GM23338 (cell line): Measurements from ENCODE around the gene IRX2. TPM values are rescaled to one million over a fixed set of nuclear protein-coding genes. Genes with fewer than 3 reads are reported as not detected.

Experiments used
- ATAC-seq: fragments of 200-7000 bp; cut with Tn5 transposase; 3 replicates; pipeline ENCODE4 v1.9.1; 2020
- DNase-seq: peaks from one replicate; pipeline ENCODE4 v3.0.0-alpha.2; 2015; ENCODE audit warnings: low spot score
- H2AFZ ChIP-seq: fragments of 200-600 bp; sonication (generic); 2 replicates; pipeline ENCODE4 v1.8.0; 2016; ENCODE audit warnings: antibody characterized with exemption, mild to moderate bottlenecking, moderate library complexity
- H3F3A ChIP-seq: fragments of 200-600 bp; sonication (generic); replicated peaks from 2 replicates; pipeline ENCODE4 v1.8.0; 2017; ENCODE audit warnings: antibody characterized with exemption, mixed run types, low read depth
- H3K27ac ChIP-seq: fragments of 200-600 bp; sonication (generic); 2 replicates; pipeline ENCODE4 v1.6.1; 2016; ENCODE audit warnings: low read depth
- H3K27me3 ChIP-seq: fragments of 200-600 bp; sonication (generic); 2 replicates; pipeline ENCODE4 v1.8.0; 2016; ENCODE audit warnings: mild to moderate bottlenecking, mixed run types, moderate library complexity; ENCODE audit not compliant: insufficient read depth
- H3K36me3 ChIP-seq: fragments of 200-600 bp; sonication (generic); 2 replicates; pipeline ENCODE4 v1.8.0; 2016; ENCODE audit warnings: mild to moderate bottlenecking; ENCODE audit not compliant: insufficient read depth
- H3K4me1 ChIP-seq: fragments of 200-600 bp; sonication (generic); 2 replicates; pipeline ENCODE4 v1.8.0; 2016; ENCODE audit warnings: mild to moderate bottlenecking, moderate library complexity; ENCODE audit not compliant: insufficient read depth
- H3K4me2 ChIP-seq: fragments of 200-600 bp; sonication (generic); 2 replicates; pipeline ENCODE4 v1.7.1; 2017; ENCODE audit warnings: mixed run types
- H3K4me3 ChIP-seq: fragments of 200-600 bp; sonication (generic); 2 replicates; pipeline ENCODE4 v1.6.1; 2016; ENCODE audit warnings: mixed run types
- H3K79me2 ChIP-seq: fragments of 200-600 bp; sonication (generic); replicated peaks from 2 replicates; pipeline ENCODE4 v1.8.0; 2017; ENCODE audit warnings: mild to moderate bottlenecking; ENCODE audit not compliant: insufficient read depth
- H3K9me2 ChIP-seq: fragments of 200-600 bp; sonication (generic); 2 replicates; pipeline ENCODE4 v1.8.0; 2017; ENCODE audit not compliant: insufficient read depth
- H4K20me1 ChIP-seq: fragments of 200-600 bp; sonication (generic); replicated peaks from 2 replicates; pipeline ENCODE4 v1.8.0; 2017; ENCODE audit warnings: mild to moderate bottlenecking; ENCODE audit not compliant: insufficient read depth
- H3K27ac Mint-ChIP-seq: 2 replicates; pipeline ENCODE4 v1.8.0; 2020; ENCODE audit warnings: inconsistent platforms, mild to moderate bottlenecking, moderate library complexity, mixed read lengths
- H3K27me3 Mint-ChIP-seq: 3 replicates; pipeline ENCODE4 v1.8.0; 2022; ENCODE audit warnings: low read depth, mild to moderate bottlenecking, moderate library complexity, mixed read lengths, inconsistent platforms; ENCODE audit not compliant: insufficient read depth, poor library complexity
- H3K36me3 Mint-ChIP-seq: 3 replicates; pipeline ENCODE4 v1.8.0; 2021; ENCODE audit warnings: low read depth, mild to moderate bottlenecking, inconsistent platforms, moderate library complexity, mixed read lengths
- H3K4me1 Mint-ChIP-seq: 3 replicates; pipeline ENCODE4 v1.8.0; 2020; ENCODE audit warnings: mild to moderate bottlenecking, inconsistent platforms, mixed read lengths
- H3K4me3 Mint-ChIP-seq: 3 replicates; pipeline ENCODE4 v1.8.0; 2021; ENCODE audit warnings: moderate library complexity, mild to moderate bottlenecking, inconsistent platforms, mixed read lengths
- H3K9me3 Mint-ChIP-seq: 3 replicates; pipeline ENCODE4 v1.8.0; 2020; ENCODE audit warnings: moderate library complexity, mild to moderate bottlenecking, inconsistent platforms, mixed read lengths
- CREB1 ChIP-seq: fragments of 250-450 bp; sonication (Bioruptor Pico); IDR thresholded peaks from 2 replicates; pipeline ENCODE4 v1.5.0; 2020; ENCODE audit warnings: low read depth, mild to moderate bottlenecking, moderate library complexity
- EZH2 ChIP-seq: fragments of 200-600 bp; sonication (generic); IDR thresholded peaks from one replicate; pipeline ENCODE4 v1.8.0; 2017; ENCODE audit warnings: antibody characterized with exemption, mild to moderate bottlenecking, low read depth; ENCODE audit not compliant: unreplicated experiment
- EZH2phosphoT487 ChIP-seq: fragments of 200-600 bp; sonication (generic); IDR thresholded peaks from one replicate; pipeline ENCODE4 v1.8.1; 2018; ENCODE audit warnings: antibody characterized with exemption; ENCODE audit not compliant: unreplicated experiment
- JUNB ChIP-seq: IDR thresholded peaks from one replicate; pipeline ENCODE4 v1.6.1; 2016; ENCODE audit warnings: antibody characterized with exemption; ENCODE audit not compliant: unreplicated experiment
- NANOG ChIP-seq: IDR thresholded peaks from 2 replicates; pipeline ENCODE4 v1.6.1; 2016; ENCODE audit warnings: antibody characterized with exemption, borderline replicate concordance
- POLR2AphosphoS5 ChIP-seq: IDR thresholded peaks from 2 replicates; pipeline ENCODE4 v1.6.1; 2016; ENCODE audit warnings: antibody characterized with exemption, low read depth
- STAT1 ChIP-seq: IDR thresholded peaks from one replicate; pipeline ENCODE4 v1.6.1; 2016; ENCODE audit warnings: antibody characterized with exemption; ENCODE audit not compliant: unreplicated experiment
- ZNF114 ChIP-seq: fragments of 250-450 bp; sonication (Bioruptor Pico); IDR thresholded peaks from 2 replicates; pipeline ENCODE4 v1.5.0; 2020; ENCODE audit warnings: mild to moderate bottlenecking, moderate library complexity
- ZNF331 ChIP-seq: fragments of 250-450 bp; sonication (Bioruptor Pico); IDR thresholded peaks from 2 replicates; pipeline ENCODE4 v1.5.0; 2020; ENCODE audit warnings: low read depth, mild to moderate bottlenecking, moderate library complexity
- polyA plus RNA-seq: library from polyadenylated mRNA; unstranded; fragments of >200 nt; fragmentation: Nextera tagmentation; extraction: Ambion mirVana; gene quantifications from 2 replicates; pipeline ENCODE4 v1.2.1, GENCODE V29; 2016
- total RNA-seq: library from RNA; depleted of rRNA; stranded (reverse); fragments of >200 nt; shearing (Covaris generic); gene quantifications from 2 replicates; pipeline ENCODE4 v1.2.3, GENCODE V29; 2014
- TF ChIP-seq, protein P1 (sequence below): fragments of 250-450 bp; sonication (Bioruptor Pico); IDR thresholded peaks from 2 replicates; pipeline ENCODE4 v1.5.0; 2020; ENCODE audit warnings: mild to moderate bottlenecking, moderate library complexity
- TF ChIP-seq, protein P2 (sequence below), 2 experiments: fragments of 200-600 bp in 1 of 2; sonication (generic) in 1 of 2; conservative IDR thresholded peaks; 2 replicates each; pipeline versions ENCODE4 v1.5.1 to v1.6.1; 2016 to 2017; ENCODE audit warnings: antibody characterized with exemption in 2 of 2, low read depth in 2 of 2, mild to moderate bottlenecking in 2 of 2, moderate library complexity in 1 of 2
- TF ChIP-seq, protein P3 (sequence below): IDR thresholded peaks from 2 replicates; pipeline ENCODE4 v1.6.1; 2016; ENCODE audit warnings: antibody characterized with exemption

Gene IRX2
- total and polyA plus RNA-seq, 2 experiments from 2014 or later, result 13.6 to 25.3 TPM

DNA sequence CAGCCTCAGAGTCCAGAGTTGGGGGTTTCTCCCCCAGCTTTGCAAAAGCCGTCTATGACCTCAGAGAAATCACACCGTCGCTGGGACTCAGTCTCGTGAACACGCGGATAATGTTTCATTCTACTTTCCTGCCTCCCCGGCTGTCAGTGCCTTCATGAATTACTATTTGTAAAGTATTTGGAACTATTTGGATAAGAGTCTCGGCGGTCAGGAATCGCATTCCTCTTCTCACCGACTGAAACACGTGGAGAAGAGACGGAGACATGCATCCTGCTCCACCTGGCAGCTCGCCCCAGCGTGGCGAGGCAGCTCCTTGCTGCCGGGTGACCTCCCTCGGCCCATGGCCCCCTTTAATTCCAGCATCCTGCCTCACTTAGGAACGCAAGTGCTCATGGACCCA lies 23.9 kb downstream of the IRX2 start:
- no peak for ATAC-seq
- Histone ChIP-seq H3K27me3 (no peaks in the 10 kb centered on the region), H3K4me3 (no peak overlapping the region), H3K79me2 (no peaks in the 10 kb centered on the region), H3K36me3 (no peaks in the 10 kb centered on the region), H3K9me2 (no peaks in the 10 kb centered on the region), H3K4me1 (no peaks in the 10 kb centered on the region), H2AFZ (no peak overlapping the region), H3K27ac (no peak overlapping the region), H3K4me2 (no peak overlapping the region), H4K20me1 (no peaks in the 10 kb centered on the region), H3F3A (no peaks in the 10 kb centered on the region)
- no peak for TF ChIP-seq EZH2
- no peaks in the 10 kb centered on the region for H3K36me3 Mint-ChIP-seq
- H3K27ac Mint-ChIP-seq, result no peak overlapping the region
- no peaks in the 10 kb centered on the region for H3K9me3 Mint-ChIP-seq
- H3K4me3 Mint-ChIP-seq, result no peak overlapping the region
- peaks cover 3% of the 10 kb centered on the region for H3K4me1 Mint-ChIP-seq
- no peak for DNase-seq
- peaks cover 7% of the 10 kb centered on the region for H3K27me3 Mint-ChIP-seq

DNA sequence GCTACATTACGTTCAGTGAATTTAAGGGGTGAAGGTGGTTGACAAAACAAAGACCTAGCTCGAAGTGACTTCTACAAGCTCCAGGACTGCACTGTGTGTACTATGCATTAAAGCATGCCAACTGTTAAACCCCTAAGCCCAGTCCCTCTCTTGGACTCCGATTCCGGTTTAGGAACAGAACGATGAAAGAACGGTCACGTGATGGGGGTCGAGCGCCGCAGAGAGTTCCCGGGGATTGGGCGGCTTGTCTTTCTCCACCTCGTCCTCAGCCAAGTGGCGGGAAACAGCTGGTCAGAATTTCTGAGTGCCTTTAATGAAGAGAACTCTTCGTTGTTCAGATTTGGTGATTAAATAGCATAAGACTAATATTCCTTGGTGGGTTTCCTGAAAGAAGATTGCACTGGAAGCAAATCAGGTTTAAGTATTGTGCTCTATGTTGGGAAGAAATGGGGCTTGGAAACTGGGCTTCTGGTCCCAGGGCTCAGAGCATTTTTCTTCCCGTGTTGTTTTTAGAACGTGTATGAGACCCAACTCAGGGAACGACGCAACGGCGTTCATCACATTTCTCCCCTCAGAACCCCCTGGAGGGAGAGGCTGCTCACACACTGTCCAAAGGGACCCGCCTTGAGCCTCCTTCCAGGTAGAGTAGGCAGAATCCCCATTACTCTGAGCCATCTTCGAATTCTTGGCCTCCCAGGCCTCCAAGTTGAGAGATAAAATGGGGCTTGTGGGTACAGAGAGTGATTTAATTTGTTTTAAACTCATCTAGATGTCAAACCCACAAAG lies 25.3 kb downstream of the IRX2 start:
- no peaks in the 10 kb centered on the region for H3K36me3 Mint-ChIP-seq
- H3F3A ChIP-seq, result no peaks in the 10 kb centered on the region
- no peak overlapping the region for H3K4me2 ChIP-seq
- H2AFZ ChIP-seq, result no peak overlapping the region
- no peaks in the 10 kb centered on the region for H3K36me3 ChIP-seq
- H3K27me3 Mint-ChIP-seq, result peaks cover 7% of the 10 kb centered on the region
- H3K27ac ChIP-seq, result no peak overlapping the region
- H3K4me3 ChIP-seq, result no peak overlapping the region
- H4K20me1 ChIP-seq, result no peaks in the 10 kb centered on the region
- no peaks in the 10 kb centered on the region for H3K79me2 ChIP-seq
- H3K27ac Mint-ChIP-seq, result no peak overlapping the region
- H3K9me3 Mint-ChIP-seq, result no peaks in the 10 kb centered on the region
- H3K4me1 ChIP-seq, result no peaks in the 10 kb centered on the region
- H3K4me3 Mint-ChIP-seq, result no peak overlapping the region
- H3K4me1 Mint-ChIP-seq, result no peaks in the 10 kb centered on the region; the same call in 1 of the 3 replicates
- DNase-seq, result no peak
- ATAC-seq, result no peak
- H3K27me3 ChIP-seq, result no peaks in the 10 kb centered on the region
- no peaks in the 10 kb centered on the region for H3K9me2 ChIP-seq
- TF ChIP-seq CREB1 (no peak), EZH2phosphoT487 (no peak), NANOG (no peak), ZNF331 (CRISPR knock-in tag) (no peak), EZH2 (no peak), JUNB (no peak), ZNF114 (CRISPR knock-in tag) (no peak), STAT1 (no peak), POLR2AphosphoS5 (no peak)
- TF ChIP-seq, protein P1, sequence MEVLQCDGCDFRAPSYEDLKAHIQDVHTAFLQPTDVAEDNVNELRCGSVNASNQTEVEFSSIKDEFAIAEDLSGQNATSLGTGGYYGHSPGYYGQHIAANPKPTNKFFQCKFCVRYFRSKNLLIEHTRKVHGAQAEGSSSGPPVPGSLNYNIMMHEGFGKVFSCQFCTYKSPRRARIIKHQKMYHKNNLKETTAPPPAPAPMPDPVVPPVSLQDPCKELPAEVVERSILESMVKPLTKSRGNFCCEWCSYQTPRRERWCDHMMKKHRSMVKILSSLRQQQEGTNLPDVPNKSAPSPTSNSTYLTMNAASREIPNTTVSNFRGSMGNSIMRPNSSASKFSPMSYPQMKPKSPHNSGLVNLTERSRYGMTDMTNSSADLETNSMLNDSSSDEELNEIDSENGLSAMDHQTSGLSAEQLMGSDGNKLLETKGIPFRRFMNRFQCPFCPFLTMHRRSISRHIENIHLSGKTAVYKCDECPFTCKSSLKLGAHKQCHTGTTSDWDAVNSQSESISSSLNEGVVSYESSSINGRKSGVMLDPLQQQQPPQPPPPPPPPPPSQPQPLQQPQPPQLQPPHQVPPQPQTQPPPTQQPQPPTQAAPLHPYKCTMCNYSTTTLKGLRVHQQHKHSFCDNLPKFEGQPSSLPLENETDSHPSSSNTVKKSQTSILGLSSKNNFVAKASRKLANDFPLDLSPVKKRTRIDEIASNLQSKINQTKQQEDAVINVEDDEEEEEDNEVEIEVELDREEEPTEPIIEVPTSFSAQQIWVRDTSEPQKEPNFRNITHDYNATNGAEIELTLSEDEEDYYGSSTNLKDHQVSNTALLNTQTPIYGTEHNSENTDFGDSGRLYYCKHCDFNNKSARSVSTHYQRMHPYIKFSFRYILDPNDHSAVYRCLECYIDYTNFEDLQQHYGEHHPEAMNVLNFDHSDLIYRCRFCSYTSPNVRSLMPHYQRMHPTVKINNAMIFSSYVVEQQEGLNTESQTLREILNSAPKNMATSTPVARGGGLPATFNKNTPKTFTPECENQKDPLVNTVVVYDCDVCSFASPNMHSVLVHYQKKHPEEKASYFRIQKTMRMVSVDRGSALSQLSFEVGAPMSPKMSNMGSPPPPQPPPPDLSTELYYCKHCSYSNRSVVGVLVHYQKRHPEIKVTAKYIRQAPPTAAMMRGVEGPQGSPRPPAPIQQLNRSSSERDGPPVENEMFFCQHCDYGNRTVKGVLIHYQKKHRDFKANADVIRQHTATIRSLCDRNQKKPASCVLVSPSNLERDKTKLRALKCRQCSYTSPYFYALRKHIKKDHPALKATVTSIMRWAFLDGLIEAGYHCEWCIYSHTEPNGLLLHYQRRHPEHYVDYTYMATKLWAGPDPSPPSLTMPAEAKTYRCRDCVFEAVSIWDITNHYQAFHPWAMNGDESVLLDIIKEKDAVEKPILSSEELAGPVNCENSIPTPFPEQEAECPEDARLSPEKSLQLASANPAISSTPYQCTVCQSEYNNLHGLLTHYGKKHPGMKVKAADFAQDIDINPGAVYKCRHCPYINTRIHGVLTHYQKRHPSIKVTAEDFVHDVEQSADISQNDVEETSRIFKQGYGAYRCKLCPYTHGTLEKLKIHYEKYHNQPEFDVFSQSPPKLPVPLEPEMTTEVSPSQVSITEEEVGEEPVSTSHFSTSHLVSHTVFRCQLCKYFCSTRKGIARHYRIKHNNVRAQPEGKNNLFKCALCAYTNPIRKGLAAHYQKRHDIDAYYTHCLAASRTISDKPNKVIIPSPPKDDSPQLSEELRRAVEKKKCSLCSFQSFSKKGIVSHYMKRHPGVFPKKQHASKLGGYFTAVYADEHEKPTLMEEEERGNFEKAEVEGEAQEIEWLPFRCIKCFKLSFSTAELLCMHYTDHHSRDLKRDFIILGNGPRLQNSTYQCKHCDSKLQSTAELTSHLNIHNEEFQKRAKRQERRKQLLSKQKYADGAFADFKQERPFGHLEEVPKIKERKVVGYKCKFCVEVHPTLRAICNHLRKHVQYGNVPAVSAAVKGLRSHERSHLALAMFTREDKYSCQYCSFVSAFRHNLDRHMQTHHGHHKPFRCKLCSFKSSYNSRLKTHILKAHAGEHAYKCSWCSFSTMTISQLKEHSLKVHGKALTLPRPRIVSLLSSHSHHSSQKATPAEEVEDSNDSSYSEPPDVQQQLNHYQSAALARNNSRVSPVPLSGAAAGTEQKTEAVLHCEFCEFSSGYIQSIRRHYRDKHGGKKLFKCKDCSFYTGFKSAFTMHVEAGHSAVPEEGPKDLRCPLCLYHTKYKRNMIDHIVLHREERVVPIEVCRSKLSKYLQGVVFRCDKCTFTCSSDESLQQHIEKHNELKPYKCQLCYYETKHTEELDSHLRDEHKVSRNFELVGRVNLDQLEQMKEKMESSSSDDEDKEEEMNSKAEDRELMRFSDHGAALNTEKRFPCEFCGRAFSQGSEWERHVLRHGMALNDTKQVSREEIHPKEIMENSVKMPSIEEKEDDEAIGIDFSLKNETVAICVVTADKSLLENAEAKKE (CRISPR knock-in tag), result no peak
- TF ChIP-seq, protein P2, sequence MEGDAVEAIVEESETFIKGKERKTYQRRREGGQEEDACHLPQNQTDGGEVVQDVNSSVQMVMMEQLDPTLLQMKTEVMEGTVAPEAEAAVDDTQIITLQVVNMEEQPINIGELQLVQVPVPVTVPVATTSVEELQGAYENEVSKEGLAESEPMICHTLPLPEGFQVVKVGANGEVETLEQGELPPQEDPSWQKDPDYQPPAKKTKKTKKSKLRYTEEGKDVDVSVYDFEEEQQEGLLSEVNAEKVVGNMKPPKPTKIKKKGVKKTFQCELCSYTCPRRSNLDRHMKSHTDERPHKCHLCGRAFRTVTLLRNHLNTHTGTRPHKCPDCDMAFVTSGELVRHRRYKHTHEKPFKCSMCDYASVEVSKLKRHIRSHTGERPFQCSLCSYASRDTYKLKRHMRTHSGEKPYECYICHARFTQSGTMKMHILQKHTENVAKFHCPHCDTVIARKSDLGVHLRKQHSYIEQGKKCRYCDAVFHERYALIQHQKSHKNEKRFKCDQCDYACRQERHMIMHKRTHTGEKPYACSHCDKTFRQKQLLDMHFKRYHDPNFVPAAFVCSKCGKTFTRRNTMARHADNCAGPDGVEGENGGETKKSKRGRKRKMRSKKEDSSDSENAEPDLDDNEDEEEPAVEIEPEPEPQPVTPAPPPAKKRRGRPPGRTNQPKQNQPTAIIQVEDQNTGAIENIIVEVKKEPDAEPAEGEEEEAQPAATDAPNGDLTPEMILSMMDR (conservative IDR thresholded peaks at IDR 0.05; ENCODE audit: low read depth in 2 of 2), result no peak
- TF ChIP-seq, protein P3, sequence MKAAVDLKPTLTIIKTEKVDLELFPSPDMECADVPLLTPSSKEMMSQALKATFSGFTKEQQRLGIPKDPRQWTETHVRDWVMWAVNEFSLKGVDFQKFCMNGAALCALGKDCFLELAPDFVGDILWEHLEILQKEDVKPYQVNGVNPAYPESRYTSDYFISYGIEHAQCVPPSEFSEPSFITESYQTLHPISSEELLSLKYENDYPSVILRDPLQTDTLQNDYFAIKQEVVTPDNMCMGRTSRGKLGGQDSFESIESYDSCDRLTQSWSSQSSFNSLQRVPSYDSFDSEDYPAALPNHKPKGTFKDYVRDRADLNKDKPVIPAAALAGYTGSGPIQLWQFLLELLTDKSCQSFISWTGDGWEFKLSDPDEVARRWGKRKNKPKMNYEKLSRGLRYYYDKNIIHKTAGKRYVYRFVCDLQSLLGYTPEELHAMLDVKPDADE, result no peak
